ENCODE measurements around the gene MORN1. TPM values are rescaled to one million over a fixed set of nuclear protein-coding genes. Genes with fewer than 3 reads are reported as not detected.

MORN1 gene
- total RNA-seq, 6 experiments from 2014 or later = 3.1 to 7.1 (median 4.5) TPM

DNA sequence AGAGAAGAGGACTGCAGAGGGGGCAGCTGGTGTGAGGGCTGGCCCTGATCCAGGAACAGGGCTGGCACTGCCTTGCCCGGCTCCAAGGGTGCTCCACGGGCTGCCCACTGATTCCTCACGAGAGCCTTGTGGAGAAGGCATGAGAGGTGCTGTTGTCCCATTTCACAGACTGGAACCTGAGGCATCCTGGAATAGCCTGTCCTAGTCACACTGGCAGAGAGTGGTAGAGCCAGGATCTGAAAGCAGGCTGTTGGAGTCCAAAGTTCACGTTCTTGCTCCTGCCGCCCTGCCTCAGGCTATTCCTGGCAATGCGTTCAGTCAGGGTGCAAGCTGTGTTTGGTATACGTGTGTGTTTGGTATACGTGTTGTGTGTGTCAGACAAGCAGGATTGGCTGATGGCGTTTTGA is 2.1 kb upstream of the MORN1 start:
- Histone ChIP-seq H3K9me3 (no peaks in the 10 kb centered on the region), H3K27me3 (no peaks in the 10 kb centered on the region), H3K27ac (peak overlapping the region in 1 of 3 donors; percentile 17), H3K4me1 (peaks cover 0 to 21% (median 5%) of the 10 kb centered on the region in 4 donors), H3K36me3 (peaks cover 0 to 28% (median 13%) of the 10 kb centered on the region in 4 donors), H3K4me3 (no peak overlapping the region)
- 25% methylated on average over 4 of the region's 9 CpGs for WGBS (ENCODE audit: insufficient coverage, low coverage, low lambda C conversion rate, missing lambda C conversion rate)
- ATAC-seq (peak; percentile 25 to 61 (median 45)), DNase-seq (no peak)
- TF ChIP-seq POLR2A (IDR thresholded peaks at IDR 0.05) = peak; percentile 53
- TF ChIP-seq, protein P1, sequence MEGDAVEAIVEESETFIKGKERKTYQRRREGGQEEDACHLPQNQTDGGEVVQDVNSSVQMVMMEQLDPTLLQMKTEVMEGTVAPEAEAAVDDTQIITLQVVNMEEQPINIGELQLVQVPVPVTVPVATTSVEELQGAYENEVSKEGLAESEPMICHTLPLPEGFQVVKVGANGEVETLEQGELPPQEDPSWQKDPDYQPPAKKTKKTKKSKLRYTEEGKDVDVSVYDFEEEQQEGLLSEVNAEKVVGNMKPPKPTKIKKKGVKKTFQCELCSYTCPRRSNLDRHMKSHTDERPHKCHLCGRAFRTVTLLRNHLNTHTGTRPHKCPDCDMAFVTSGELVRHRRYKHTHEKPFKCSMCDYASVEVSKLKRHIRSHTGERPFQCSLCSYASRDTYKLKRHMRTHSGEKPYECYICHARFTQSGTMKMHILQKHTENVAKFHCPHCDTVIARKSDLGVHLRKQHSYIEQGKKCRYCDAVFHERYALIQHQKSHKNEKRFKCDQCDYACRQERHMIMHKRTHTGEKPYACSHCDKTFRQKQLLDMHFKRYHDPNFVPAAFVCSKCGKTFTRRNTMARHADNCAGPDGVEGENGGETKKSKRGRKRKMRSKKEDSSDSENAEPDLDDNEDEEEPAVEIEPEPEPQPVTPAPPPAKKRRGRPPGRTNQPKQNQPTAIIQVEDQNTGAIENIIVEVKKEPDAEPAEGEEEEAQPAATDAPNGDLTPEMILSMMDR (IDR thresholded peaks at IDR 0.05) = no peak
- intact Hi-C loops (cut with DNase I) = no loop called here

- Histone ChIP-seq H3K4me3 (peak overlapping the region; percentile 86 to 99 (median 96)), H3K36me3 (peaks cover 0 to 22% (median 10%) of the 10 kb centered on the region in 4 donors), H3K27ac (peak overlapping the region in 2 of 3 donors; percentile 69 to 72), H3K27me3 (no peaks in the 10 kb centered on the region), H3K9me3 (no peaks in the 10 kb centered on the region), H3K4me1 (peaks cover 0 to 21% (median 5%) of the 10 kb centered on the region in 4 donors)
- TF ChIP-seq, protein P1 (IDR thresholded peaks at IDR 0.05) = no peak
- intact Hi-C loops (cut with DNase I) = no loop called here
- DNase-seq (no peak), ATAC-seq (no peak)
- WGBS (ENCODE audit: insufficient coverage, low coverage, low lambda C conversion rate, missing lambda C conversion rate) = 33% methylated on average over 10 of the region's 16 CpGs
Measured at GRCh38 chr1:2392686-2393085, 1.3 kb upstream of the MORN1 start.

- DNase-seq (no peak), ATAC-seq (peak in 3 of 4 donors; percentile 1 to 31 (median 3))
- H3K27me3 ChIP-seq = no peaks in the 10 kb centered on the region
- WGBS (ENCODE audit: insufficient coverage, low coverage, low lambda C conversion rate, missing lambda C conversion rate) = 0% methylated on average over 9 of the region's 62 CpGs
- H3K4me1 ChIP-seq = peaks cover 0 to 21% (median 5%) of the 10 kb centered on the region in 4 donors
- intact Hi-C loops (cut with DNase I) = no loop called here
- H3K9me3 ChIP-seq = no peaks in the 10 kb centered on the region
- H3K27ac ChIP-seq = peak overlapping the region; percentile 45 to 72 (median 69)
- H3K36me3 ChIP-seq = peaks cover 0 to 15% (median 6%) of the 10 kb centered on the region in 4 donors
- TF ChIP-seq, protein P1 (IDR thresholded peaks at IDR 0.05) = no peak
- TF ChIP-seq POLR2A (IDR thresholded peaks at IDR 0.05) = no peak
- H3K4me3 ChIP-seq = peak overlapping the region; percentile 86 to 99 (median 96)
Measured at GRCh38 chr1:2391931-2392509, 666 bp upstream of the MORN1 start.

DNA sequence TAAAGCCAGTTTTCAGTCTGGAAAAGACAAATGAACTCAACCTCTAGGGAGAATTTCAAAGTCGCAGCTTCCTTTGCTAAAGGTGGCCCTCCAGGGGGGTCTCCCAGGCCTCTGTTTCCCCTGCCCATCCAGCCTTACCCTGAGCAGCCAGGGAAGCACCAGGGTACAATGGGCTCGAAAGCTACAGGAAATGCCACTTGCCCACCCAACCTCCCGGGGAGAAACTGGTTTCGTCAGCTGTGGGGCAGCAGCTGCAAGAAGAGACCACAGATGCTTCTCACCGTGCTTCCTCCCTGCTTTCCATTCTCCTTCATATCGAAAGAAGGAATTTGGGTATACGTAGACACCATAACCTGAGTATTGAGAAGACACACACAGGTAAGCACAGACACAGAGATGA is 1.7 kb downstream of the MORN1 start:
- 87% methylated on average over 3 of the region's 7 CpGs for WGBS (ENCODE audit: insufficient coverage, low coverage, low lambda C conversion rate, missing lambda C conversion rate)
- peak in 1 of 3 donors; percentile 1 for DNase-seq

More for the DNA sequence above, 1.7 kb downstream of the MORN1 start:
- Histone ChIP-seq H3K9me3 (no peaks in the 10 kb centered on the region), H3K27me3 (no peaks in the 10 kb centered on the region), H3K4me1 (peaks cover 0 to 21% (median 5%) of the 10 kb centered on the region in 4 donors), H3K36me3 (no peaks in the 10 kb centered on the region), H3K27ac (no peak overlapping the region), H3K4me3 (no peak overlapping the region)
- no peak for ATAC-seq
- TF ChIP-seq, protein P1 (IDR thresholded peaks at IDR 0.05) = no peak
- intact Hi-C loops (cut with DNase I) = no loop called here

All from right lobe of liver (tissue), 6 donors.